Activated CD8-positive, alpha-beta memory T cell treated with anti-CD3 and anti-CD28 coated beads for 4 hours (primary cell): ENCODE data around the gene FMO1.
"Not testable (repeated sequence)": the region's sequence is repeated elsewhere in the genome, so short reads cannot be mapped to it uniquely, and the experiment has no call there.

ENCODE experiments used
- DNase-seq, 2 donors: peaks; one replicate each; pipeline ENCODE4 v3.0.0-alpha.2; 2020; ENCODE audit warnings: low read depth in 2 of 2

Gene FMO1

GRCh38 chr1:171279678-171280077, 31.4 kb downstream of the FMO1 start:
- DNase-seq, result no peak

- no peak for DNase-seq
Observed at GRCh38 chr1:171280599-171280998, 32.3 kb downstream of the FMO1 start.

GRCh38 chr1:171286032-171286705, 37.9 kb downstream of the FMO1 start:
- no peak for DNase-seq

GRCh38 chr1:171290621-171291020, 42.3 kb downstream of the FMO1 start:
- no peak for DNase-seq

- no peak for DNase-seq
Observed at GRCh38 chr1:171292799-171293198, 44.5 kb downstream of the FMO1 start.

GRCh38 chr1:171295383-171295782, 47.1 kb downstream of the FMO1 start:
- not testable (repeated sequence) for DNase-seq

GRCh38 chr1:171295821-171296220, 47.5 kb downstream of the FMO1 start:
- no peak for DNase-seq

- no peak for DNase-seq
Observed at GRCh38 chr1:171296897-171297296, 48.6 kb downstream of the FMO1 start.

- no peak for DNase-seq
Observed at GRCh38 chr1:171298696-171299095, 50.4 kb downstream of the FMO1 start.

- no peak for DNase-seq
Observed at GRCh38 chr1:171299342-171299741, 51.0 kb downstream of the FMO1 start.

GRCh38 chr1:171300401-171300800, 52.1 kb downstream of the FMO1 start:
- DNase-seq, result no peak

GRCh38 chr1:171310661-171311087, 62.4 kb downstream of the FMO1 start:
- DNase-seq, result no peak

- no peak for DNase-seq
Observed at GRCh38 chr1:171311771-171312558, 63.7 kb downstream of the FMO1 start.

- DNase-seq, result no peak
Observed at GRCh38 chr1:171313319-171313834, 65.1 kb downstream of the FMO1 start.

GRCh38 chr1:171313835-171314320, 65.6 kb downstream of the FMO1 start, which contains the start of gene FMO4:
Gene FMO4 (plus strand): TSS chr1:171314183. CDS start chr1:171319826, 5,643 bp downstream.
- DNase-seq, result peak; percentile 60 to 76

GRCh38 chr1:171329251-171329650, 81.0 kb downstream of the FMO1 start:
- DNase-seq, result no peak

- no peak for DNase-seq
Observed at GRCh38 chr1:171334024-171334640, 85.8 kb downstream of the FMO1 start.
